ENCODE measurements around the gene BBS1. TPM values are rescaled to one million over a fixed set of nuclear protein-coding genes. Genes with fewer than 3 reads are reported as not detected.
"Not testable (repeated sequence)": the region's sequence is repeated elsewhere in the genome, so short reads cannot be mapped to it uniquely, and the experiment has no call there.

Gene BBS1
- total RNA-seq, 1 donor from 2014 or later, result 35.8 TPM

- peaks cover 22% of the 10 kb centered on the region for H3K27me3 Mint-ChIP-seq (ENCODE audit: unreplicated experiment)
- no peak overlapping the region for H3K27ac Mint-ChIP-seq (ENCODE audit: unreplicated experiment)
- peaks cover 19% of the 10 kb centered on the region for H3K4me1 Mint-ChIP-seq (ENCODE audit: unreplicated experiment)
- TF ChIP-seq CTCF (IDR thresholded peaks at IDR 0.05; ENCODE audit: unreplicated experiment), result no peak
- H3K9me3 Mint-ChIP-seq (ENCODE audit: unreplicated experiment), result no peaks in the 10 kb centered on the region
- H3K36me3 Mint-ChIP-seq (ENCODE audit: low read depth, unreplicated experiment), result peaks cover 26% of the 10 kb centered on the region
- no peak for DNase-seq (ENCODE audit: low spot score)
- peak overlapping the region; percentile 71 for H3K4me3 Mint-ChIP-seq (ENCODE audit: unreplicated experiment)
Observed at GRCh38 chr11:66541892-66542291, 31.5 kb downstream of the BBS1 start.

GRCh38 chr11:66542362-66542761 lies 31.9 kb downstream of the BBS1 start:
- H3K36me3 Mint-ChIP-seq (ENCODE audit: low read depth, unreplicated experiment), result peaks cover 25% of the 10 kb centered on the region
- H3K9me3 Mint-ChIP-seq (ENCODE audit: unreplicated experiment), result no peaks in the 10 kb centered on the region

GRCh38 chr11:66543263-66544107 lies 33.0 kb downstream of the BBS1 start:
- peak overlapping the region; percentile 58 for H3K27ac Mint-ChIP-seq (ENCODE audit: unreplicated experiment)
- peaks cover 19% of the 10 kb centered on the region for H3K4me1 Mint-ChIP-seq (ENCODE audit: unreplicated experiment)
- no peak for TF ChIP-seq CTCF (IDR thresholded peaks at IDR 0.05; ENCODE audit: unreplicated experiment)
- peaks cover 21% of the 10 kb centered on the region for H3K36me3 Mint-ChIP-seq (ENCODE audit: low read depth, unreplicated experiment)
- H3K27me3 Mint-ChIP-seq (ENCODE audit: unreplicated experiment), result peaks cover 22% of the 10 kb centered on the region
- peak overlapping the region; percentile 48 for H3K4me3 Mint-ChIP-seq (ENCODE audit: unreplicated experiment)
- DNase-seq (ENCODE audit: low spot score), result peak; percentile 63
- H3K9me3 Mint-ChIP-seq (ENCODE audit: unreplicated experiment), result no peaks in the 10 kb centered on the region

More at GRCh38 chr11:66542362-66542761, 31.9 kb downstream of the BBS1 start:
- TF ChIP-seq CTCF (IDR thresholded peaks at IDR 0.05; ENCODE audit: unreplicated experiment), result no peak
- DNase-seq (ENCODE audit: low spot score), result no peak
- H3K27ac Mint-ChIP-seq (ENCODE audit: unreplicated experiment), result no peak overlapping the region
- peaks cover 19% of the 10 kb centered on the region for H3K4me1 Mint-ChIP-seq (ENCODE audit: unreplicated experiment)
- peak overlapping the region; percentile 71 for H3K4me3 Mint-ChIP-seq (ENCODE audit: unreplicated experiment)
- H3K27me3 Mint-ChIP-seq (ENCODE audit: unreplicated experiment), result peaks cover 22% of the 10 kb centered on the region

GRCh38 chr11:66544952-66545351 lies 34.5 kb downstream of the BBS1 start:
- peaks cover 17% of the 10 kb centered on the region for H3K36me3 Mint-ChIP-seq (ENCODE audit: low read depth, unreplicated experiment)
- peak overlapping the region; percentile 85 for H3K4me3 Mint-ChIP-seq (ENCODE audit: unreplicated experiment)
- peaks cover 19% of the 10 kb centered on the region for H3K4me1 Mint-ChIP-seq (ENCODE audit: unreplicated experiment)
- H3K27ac Mint-ChIP-seq (ENCODE audit: unreplicated experiment), result peak overlapping the region; percentile 79
- DNase-seq (ENCODE audit: low spot score); H3K9me3 Mint-ChIP-seq (ENCODE audit: unreplicated experiment): not testable (repeated sequence)
- peaks cover 22% of the 10 kb centered on the region for H3K27me3 Mint-ChIP-seq (ENCODE audit: unreplicated experiment)

- Mint-ChIP-seq H3K27ac (ENCODE audit: unreplicated experiment) (peak within 1 kb of the TSS; percentile 79), H3K4me3 (ENCODE audit: unreplicated experiment) (peak within 1 kb of the TSS; percentile 85), H3K9me3 (ENCODE audit: unreplicated experiment) (no peaks in the 10 kb centered on the region), H3K27me3 (ENCODE audit: unreplicated experiment) (peaks cover 18% of the 10 kb centered on the region), H3K4me1 (ENCODE audit: unreplicated experiment) (peaks cover 19% of the 10 kb centered on the region), H3K36me3 (ENCODE audit: low read depth, unreplicated experiment) (peaks cover 17% of the 10 kb centered on the region)
- peak; percentile 93 for DNase-seq (ENCODE audit: low spot score)
- TF ChIP-seq CTCF (IDR thresholded peaks at IDR 0.05; ENCODE audit: unreplicated experiment), result no peak
Observed at GRCh38 chr11:66545701-66546367, 35.4 kb downstream of the BBS1 start, which contains the start of gene ZDHHC24. ZDHHC24 (minus strand) TSS chr11:66546048; CDS start chr11:66546003, 45 bp downstream.
